Large intestine (tissue), 3 donors: ENCODE measurements around the gene MED13L. TPM values are rescaled to one million over a fixed set of nuclear protein-coding genes. Genes with fewer than 3 reads are reported as not detected.
"Not testable (repeated sequence)": the region's sequence is repeated elsewhere in the genome, so short reads cannot be mapped to it uniquely, and the experiment has no call there.

ENCODE experiments used
- DNase-seq, 2 donors: peaks; one replicate each; pipeline versions ENCODE4 v3.0.0 to v3.0.0-alpha.2; 2013
- H3K27ac ChIP-seq: one replicate; pipeline ENCODE4 v1.5.1; 2013; ENCODE audit warnings: low read length
- H3K27me3 ChIP-seq: 2 replicates; pipeline ENCODE4 v1.6.1; 2013; ENCODE audit warnings: low read length; ENCODE audit not compliant: control insufficient read depth, insufficient read depth
- H3K36me3 ChIP-seq: 2 replicates; pipeline ENCODE4 v1.6.1; 2013; ENCODE audit warnings: low read length; ENCODE audit not compliant: control insufficient read depth, insufficient read depth
- H3K4me1 ChIP-seq: one replicate; pipeline ENCODE4 v1.6.1; 2013; ENCODE audit warnings: low read length; ENCODE audit not compliant: control insufficient read depth, insufficient read depth
- H3K4me3 ChIP-seq: one replicate; pipeline ENCODE4 v1.5.1; 2013; ENCODE audit warnings: low read length
- H3K9me3 ChIP-seq: one replicate; pipeline ENCODE4 v1.6.1; 2013; ENCODE audit warnings: mild to moderate bottlenecking, low read depth, low read length, moderate library complexity; ENCODE audit not compliant: control insufficient read depth
- WGBS: methylation state at CpG from one replicate; pipeline ENCODE4 v1.1.5; 2013; ENCODE audit warnings: low lambda C conversion rate; ENCODE audit not compliant: insufficient coverage; 5-methylcytosine and 5-hydroxymethylcytosine counted together
- polyA plus RNA-seq: library from polyadenylated mRNA; unstranded; fragments of 120-200 nt; gene quantifications from one replicate; pipeline ENCODE4 v1.2.1, GENCODE V29; 2013

MED13L gene
- polyA plus RNA-seq, 1 donor = 69.3 TPM

DNA sequence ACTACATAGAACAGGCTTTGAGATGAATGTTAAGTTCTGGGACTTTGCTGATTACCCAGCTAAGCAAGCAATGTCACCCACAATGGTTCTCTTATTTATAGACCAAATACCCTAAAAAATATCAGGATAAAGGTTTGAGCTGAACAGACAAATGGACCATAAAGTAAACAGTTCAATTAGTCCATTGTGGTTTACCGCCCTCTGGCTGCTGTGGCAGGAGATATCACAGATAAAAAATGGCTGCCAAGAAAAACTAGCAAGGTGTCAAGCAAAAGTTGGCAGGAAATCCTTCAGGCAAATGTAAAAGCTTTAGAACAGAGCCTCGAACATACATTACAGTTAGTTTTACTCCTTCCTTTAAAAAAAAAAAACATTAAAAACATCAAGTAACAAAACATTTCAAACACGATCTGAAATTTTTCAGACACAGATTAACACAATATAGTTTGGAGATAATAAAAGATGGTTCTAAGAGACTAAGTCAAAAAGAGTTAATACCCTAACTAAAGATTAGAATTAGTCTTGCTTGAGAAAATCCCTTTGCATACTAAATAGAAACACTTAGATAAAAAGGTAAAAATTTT is 41.3 kb downstream of the MED13L start:
- 42% methylated on average over 2 of the region's 3 CpGs for WGBS
- Histone ChIP-seq H3K4me1 (peaks cover 5% of the 10 kb centered on the region), H3K27me3 (no peaks in the 10 kb centered on the region), H3K36me3 (peaks cover 2% of the 10 kb centered on the region), H3K27ac (no peak overlapping the region), H3K9me3 (no peaks in the 10 kb centered on the region), H3K4me3 (no peak overlapping the region)
- DNase-seq = peak in 1 of 2 donors; percentile 43

GRCh38 chr12:116234148-116234547 is 43.3 kb downstream of the MED13L start:
- not testable (repeated sequence) for H3K4me1 ChIP-seq, DNase-seq, H3K36me3 ChIP-seq, H3K27ac ChIP-seq, H3K9me3 ChIP-seq, H3K4me3 ChIP-seq, H3K27me3 ChIP-seq
- 100% methylated on average over 1 of the region's 5 CpGs for WGBS

DNA sequence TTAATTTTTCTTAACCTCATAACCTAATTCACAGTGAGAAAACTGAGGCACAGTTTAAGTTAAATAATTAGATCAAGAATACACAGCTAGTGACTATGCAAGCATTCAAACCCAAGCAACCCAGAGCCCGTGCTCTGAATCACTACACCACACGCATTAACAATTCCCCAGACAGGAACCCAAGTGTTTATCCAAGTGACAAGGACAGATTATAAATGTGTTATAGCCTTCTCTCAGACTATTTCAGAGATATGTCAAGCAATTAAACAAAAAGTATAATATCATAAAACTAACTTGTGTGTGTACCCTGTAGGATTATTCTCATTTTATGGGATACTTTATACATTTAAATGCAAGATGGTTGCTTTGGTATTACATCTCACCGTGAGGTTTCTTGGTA is 43.8 kb downstream of the MED13L start:
- Histone ChIP-seq H3K4me1 (peaks cover 5% of the 10 kb centered on the region), H3K27ac (no peak overlapping the region), H3K36me3 (peaks cover 5% of the 10 kb centered on the region), H3K4me3 (no peak overlapping the region), H3K9me3 (no peaks in the 10 kb centered on the region), H3K27me3 (no peaks in the 10 kb centered on the region)
- DNase-seq = no peak
- WGBS = 90% methylated on average over 2 of the region's 3 CpGs

DNA sequence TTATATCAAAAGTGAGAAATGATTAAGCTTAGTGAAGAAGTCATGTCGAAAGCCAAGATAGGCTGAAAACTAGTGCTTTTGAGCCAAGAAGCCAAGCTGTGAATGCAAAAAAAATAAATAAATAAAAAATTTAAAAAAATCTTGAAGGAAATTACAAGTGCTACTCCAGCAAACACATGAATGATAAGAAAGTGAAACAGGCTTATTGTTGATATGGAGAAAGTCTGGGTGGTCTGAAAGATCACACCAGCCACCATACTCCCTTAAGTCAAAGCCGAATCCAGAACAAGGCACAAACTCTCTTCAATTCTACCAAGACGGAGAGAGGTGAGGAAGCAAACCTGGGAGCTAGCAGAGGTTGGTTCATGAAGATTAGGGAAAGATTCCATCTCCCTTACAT is 49.7 kb downstream of the MED13L start:
- Histone ChIP-seq H3K27me3 (no peaks in the 10 kb centered on the region), H3K4me1 (no peaks in the 10 kb centered on the region), H3K9me3 (no peaks in the 10 kb centered on the region), H3K36me3 (peaks cover 8% of the 10 kb centered on the region), H3K4me3 (no peak overlapping the region), H3K27ac (no peak overlapping the region)
- 100% methylated on average over 1 of the region's 3 CpGs for WGBS
- no peak for DNase-seq

DNA sequence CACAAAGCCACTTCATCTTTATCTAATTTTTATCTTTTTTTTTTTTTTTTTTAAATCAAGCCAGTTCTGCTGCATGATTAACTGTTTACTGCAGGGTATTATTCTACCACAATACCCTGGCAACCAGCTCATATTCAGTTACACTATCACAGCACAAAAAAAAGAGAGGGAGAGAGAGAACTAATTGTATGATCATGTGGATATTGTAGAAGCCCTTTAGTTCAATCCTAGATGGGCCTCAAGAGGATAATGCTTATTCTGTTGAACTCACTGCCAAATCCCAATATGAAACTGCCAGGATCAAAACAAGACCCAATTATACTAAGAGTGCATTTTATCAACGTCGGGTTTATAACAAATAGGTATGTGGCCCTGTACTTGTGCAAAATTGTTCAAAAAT is 51.5 kb downstream of the MED13L start:
- Histone ChIP-seq H3K27me3 (no peaks in the 10 kb centered on the region), H3K4me1 (no peaks in the 10 kb centered on the region), H3K27ac (no peak overlapping the region), H3K4me3 (no peak overlapping the region), H3K36me3 (peaks cover 6% of the 10 kb centered on the region), H3K9me3 (no peaks in the 10 kb centered on the region)
- WGBS = 70% methylated on average over 2 of the region's 2 CpGs
- DNase-seq = no peak

DNA sequence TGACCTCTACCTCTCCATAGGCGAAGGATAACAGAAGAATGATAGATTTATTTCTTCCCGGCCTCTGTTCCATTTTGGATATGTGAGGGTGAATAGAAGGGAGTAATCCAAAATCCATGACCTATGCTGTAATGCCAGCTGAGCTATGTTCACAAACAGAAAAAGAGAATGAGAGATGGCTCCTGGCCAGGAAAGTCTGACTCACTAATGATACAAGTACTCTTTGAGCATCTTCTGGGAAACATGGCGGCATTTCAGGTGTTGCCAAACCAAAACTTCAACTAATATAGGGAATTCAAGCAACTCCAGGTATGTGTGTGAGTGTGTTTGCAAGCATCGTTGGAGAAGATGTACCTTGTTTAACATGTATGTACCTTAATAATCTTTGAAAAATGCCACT is 55.1 kb downstream of the MED13L start:
- Histone ChIP-seq H3K9me3 (no peaks in the 10 kb centered on the region), H3K27me3 (no peaks in the 10 kb centered on the region), H3K27ac (no peak overlapping the region), H3K4me1 (no peaks in the 10 kb centered on the region), H3K4me3 (no peak overlapping the region), H3K36me3 (peaks cover 2% of the 10 kb centered on the region)
- DNase-seq = peak; percentile 23 to 44
- no CpG with 5 or more reads among the region's 4 CpGs for WGBS

- Histone ChIP-seq H3K4me1 (no peaks in the 10 kb centered on the region), H3K9me3 (no peaks in the 10 kb centered on the region), H3K36me3 (peaks cover 2% of the 10 kb centered on the region), H3K27me3 (no peaks in the 10 kb centered on the region), H3K27ac (no peak overlapping the region), H3K4me3 (no peak overlapping the region)
- no peak for DNase-seq
- WGBS = 100% methylated on average over 3 of the region's 3 CpGs
Observed at GRCh38 chr12:116220756-116221155, 56.7 kb downstream of the MED13L start.

DNA sequence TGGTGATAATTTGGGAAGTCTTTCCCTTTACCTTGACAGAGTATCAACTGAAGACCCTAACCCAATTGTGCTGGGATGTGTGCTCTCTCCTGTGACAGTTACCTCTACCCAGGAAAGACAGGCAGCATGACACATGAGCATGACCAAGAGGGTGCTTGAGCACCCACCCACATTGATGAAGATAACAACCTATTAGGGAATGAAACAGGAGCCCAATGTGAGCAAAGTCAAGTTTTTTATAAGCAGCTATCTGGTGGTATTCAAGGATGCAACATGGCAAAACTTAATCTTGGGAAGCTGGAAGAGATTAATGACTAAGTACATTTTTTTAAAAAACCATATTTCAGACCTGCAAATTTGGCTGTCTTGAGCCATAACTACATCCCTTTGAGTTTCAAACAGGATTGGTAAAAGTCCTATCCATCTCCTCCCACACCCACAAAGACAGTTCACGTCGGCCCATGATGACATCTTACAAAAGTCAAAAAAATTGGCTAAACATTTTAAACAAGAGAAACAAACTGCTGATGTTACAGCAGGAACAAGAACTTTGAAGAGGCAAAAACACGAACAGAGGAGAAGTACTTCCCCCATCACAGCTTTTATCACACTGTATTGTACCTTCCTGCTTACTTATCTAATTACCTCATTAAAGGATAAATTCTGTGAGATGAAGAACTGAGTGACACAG is 60.3 kb downstream of the MED13L start:
- DNase-seq = no peak
- H3K9me3 ChIP-seq = no peaks in the 10 kb centered on the region
- H3K4me1 ChIP-seq = no peaks in the 10 kb centered on the region
- no CpG with 5 or more reads among the region's 3 CpGs for WGBS
- H3K27ac ChIP-seq = no peak overlapping the region
- H3K4me3 ChIP-seq = no peak overlapping the region
- H3K27me3 ChIP-seq = no peaks in the 10 kb centered on the region
- H3K36me3 ChIP-seq = no peaks in the 10 kb centered on the region

- Histone ChIP-seq H3K27me3 (no peaks in the 10 kb centered on the region), H3K4me1 (no peaks in the 10 kb centered on the region), H3K36me3 (no peaks in the 10 kb centered on the region), H3K9me3 (no peaks in the 10 kb centered on the region), H3K27ac (no peak overlapping the region), H3K4me3 (no peak overlapping the region)
- WGBS = 90% methylated on average over 2 of the region's 5 CpGs
- no peak for DNase-seq
Observed at GRCh38 chr12:116216022-116216756, 61.3 kb downstream of the MED13L start.

GRCh38 chr12:116215023-116215422 is 62.5 kb downstream of the MED13L start:
- no peak overlapping the region for H3K27ac ChIP-seq
- DNase-seq = no peak
- no peaks in the 10 kb centered on the region for H3K36me3 ChIP-seq
- H3K27me3 ChIP-seq = no peaks in the 10 kb centered on the region
- H3K4me3 ChIP-seq = no peak overlapping the region
- no peaks in the 10 kb centered on the region for H3K4me1 ChIP-seq
- H3K9me3 ChIP-seq = no peaks in the 10 kb centered on the region
- no CpG with 5 or more reads among the region's 1 CpG for WGBS
